ENCODE measurements around the gene MGMT.

The MGMT gene

DNA sequence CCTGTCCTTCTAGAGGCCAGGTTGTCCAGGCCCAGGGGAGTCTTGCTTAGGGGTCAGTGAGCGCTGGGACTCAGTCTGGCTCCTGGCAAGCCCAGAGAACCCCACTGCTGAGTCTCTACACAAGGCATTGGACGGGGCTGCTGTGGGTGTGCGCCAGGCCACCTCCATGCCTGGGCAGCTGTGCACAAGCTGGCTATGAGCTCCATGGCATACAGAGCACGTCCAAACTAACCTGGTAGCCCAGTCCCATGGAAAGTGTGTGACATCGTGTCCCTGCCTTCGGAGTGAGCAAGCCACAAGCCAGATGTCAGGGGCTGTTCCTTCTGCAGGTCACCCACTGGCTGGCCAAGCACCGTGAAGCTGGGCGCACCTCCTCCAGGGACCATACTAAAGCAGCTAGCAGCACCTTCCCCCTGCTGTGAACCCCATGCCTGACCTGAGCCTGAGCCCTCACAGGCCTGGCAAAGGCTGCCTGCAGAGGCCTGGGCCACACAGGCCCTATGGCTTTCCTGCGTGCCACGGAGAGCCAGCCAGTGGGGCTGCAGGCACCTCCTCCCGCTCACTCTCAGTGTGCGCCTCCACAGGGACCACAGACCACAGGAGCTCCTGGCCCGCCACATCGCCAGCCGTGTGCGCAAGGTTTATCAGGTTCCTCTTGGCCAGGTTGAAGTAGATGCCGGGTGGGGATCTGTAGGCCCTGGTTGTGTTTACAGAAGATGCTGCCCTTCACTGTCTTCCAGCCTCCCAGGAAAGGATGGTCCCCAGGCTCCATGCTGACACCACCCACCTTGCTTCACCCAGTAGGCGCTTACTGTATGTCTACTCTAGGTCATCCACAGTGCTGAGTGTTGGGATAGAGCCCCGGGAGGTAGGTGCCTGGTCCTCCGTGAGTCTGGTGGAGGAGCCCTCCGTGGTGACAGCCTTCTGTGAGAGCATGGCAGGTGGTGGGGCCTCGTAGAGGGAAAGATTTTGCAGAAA is 277.4 kb downstream of the MGMT start:
- no peak for DNase-seq

DNA sequence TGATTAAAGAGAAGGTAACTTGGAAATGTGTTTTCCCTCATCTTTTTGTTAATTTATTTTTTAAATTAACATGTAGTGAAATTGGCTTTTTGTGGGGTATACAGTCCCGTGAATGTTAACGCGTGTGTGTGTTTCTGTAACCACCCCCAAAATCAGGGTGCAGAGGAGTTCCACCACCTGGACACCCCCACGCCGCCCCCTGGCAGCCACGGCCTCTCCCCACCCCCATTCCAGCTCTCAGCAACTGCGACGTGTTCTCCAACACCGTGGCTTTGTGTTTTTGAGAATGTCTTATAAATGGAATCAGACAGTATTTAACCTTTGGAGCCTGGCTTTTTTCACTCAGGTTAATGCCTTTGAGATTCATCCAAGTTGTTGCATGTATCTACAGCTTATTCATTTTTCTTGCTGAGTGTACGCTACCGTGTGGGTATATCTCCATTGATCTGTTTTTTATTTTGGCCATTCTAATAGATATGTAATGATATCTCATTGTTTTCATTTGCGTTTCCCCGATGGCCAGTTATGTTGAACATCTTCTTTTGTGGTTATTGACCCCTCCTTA is 278.2 kb downstream of the MGMT start:
- DNase-seq = no peak

DNA sequence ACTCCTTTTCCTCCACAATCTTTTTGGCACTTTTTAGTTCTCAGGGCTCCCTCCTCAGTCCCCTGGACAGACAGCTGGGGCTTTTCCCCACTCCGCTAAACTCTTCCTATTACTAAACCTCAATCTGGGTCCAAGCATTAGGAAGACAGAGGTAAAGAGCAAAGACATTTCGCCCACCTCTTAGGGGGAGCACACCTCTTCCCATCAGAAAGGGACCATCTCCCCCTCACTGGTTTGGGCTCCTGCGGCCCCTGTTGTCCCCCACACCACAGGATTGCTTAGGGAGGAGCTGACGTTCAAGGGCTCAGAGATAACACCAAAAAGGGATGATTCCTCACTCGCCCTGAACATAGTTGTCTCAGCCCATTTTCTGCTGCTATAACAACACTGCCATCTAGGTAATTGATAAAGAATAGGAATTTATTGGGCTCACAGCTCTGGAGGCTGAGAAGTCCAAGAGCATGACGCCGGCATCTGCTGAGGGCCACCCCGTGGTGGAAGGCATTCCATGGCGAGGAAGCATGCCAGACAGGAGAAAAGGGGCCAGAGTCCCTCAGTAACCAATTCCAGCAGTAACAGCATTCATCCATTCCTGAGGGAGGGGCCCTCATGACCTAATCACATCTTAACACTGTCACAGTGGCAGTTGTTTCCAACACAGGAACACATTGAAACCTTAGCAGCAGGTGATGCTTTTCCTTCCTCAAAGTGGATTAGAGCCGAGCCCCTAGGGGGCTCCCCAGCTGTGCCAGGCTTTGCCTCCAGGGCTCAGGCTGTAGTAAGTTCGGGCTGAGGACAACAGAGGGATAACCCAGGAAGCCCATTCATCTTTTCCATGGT is 287.4 kb downstream of the MGMT start:
- DNase-seq = no peak

DNA sequence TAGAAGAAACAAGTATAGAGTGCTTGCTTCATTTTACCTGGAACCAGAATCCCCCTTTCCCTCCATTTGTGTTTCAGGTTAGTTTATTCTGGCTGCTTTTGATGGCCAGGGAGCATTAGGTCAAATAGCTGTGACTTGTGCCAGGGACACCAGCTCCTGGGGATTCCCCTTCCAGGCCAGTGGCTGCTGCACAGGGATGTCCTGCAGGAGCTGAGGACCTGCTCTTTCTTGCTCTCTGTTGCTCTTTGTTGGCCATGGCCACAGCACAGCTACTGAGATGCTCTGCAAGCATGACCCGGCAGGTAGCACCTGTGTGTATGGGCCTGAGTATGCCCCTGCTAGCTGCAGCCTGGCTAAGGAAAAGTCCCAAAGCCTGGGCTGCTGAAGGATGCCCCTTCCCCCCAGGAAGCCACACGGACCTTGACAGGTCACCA is 288.1 kb downstream of the MGMT start:
- DNase-seq = no peak

DNA sequence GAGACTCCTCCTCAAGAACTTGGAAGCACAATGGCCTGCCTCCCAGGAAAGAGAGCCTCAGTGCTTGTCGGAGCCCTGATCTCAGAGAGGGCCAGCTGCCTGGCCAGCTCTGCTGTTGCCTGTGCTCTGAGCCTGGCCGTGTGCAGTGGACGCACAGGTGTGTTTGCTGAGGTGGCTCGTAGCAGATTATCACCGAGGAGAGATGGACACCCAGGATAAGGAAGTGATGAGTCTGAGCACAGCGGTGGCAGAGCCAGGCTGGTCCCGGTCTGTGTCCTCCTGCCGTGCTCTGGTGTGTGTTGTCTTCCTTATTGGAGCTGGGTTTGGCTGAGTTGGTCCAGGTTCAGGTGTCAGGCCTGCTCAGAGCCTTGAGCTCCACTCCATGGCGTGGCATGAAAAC is 288.6 kb downstream of the MGMT start:
- DNase-seq = no peak

DNA sequence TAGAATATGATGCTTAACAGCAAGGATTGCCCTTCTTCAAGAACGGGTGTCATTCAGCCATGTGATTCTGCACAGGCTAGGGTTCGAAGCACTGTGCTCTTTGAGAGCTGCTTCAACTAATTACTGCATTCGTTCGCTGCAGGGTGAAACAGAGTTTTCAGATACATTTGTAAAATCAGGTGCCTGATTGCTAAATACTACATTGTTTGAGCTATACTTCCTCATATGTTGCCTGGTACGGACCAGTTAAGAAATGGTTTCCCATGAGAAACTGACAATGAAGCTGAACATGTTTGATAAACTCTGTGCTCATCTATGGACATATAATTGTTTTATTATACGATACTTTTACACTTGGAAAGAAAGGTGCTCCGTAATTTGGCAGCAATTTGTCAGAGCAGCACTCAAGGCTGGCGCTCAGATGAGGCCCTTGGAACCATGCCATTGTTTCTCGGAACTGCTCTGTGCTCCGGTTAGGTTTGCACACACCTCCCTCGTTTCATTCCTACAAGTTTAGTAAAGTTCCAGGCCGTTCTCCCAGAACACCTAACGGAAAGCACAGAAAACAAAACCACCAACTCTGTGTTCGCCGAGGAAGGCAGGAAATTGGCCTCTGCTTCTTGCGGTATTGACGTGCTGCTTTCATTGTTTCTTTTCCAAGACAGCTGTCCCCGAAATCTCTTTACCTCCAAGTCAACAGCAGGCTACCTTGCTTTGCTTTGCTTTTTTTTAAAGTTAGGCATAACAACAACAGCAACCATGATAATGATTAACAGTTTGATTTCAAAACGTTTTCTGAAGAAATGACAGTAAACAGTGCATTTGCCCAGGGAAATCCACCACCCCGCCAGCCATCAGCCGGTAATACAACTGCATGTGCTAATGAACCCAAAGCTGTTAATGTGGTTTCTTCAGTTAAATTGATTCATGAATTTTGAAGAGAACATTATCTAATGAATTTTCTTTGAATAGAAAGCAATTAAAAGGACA is 290.2 kb downstream of the MGMT start:
- no peak for DNase-seq

DNA sequence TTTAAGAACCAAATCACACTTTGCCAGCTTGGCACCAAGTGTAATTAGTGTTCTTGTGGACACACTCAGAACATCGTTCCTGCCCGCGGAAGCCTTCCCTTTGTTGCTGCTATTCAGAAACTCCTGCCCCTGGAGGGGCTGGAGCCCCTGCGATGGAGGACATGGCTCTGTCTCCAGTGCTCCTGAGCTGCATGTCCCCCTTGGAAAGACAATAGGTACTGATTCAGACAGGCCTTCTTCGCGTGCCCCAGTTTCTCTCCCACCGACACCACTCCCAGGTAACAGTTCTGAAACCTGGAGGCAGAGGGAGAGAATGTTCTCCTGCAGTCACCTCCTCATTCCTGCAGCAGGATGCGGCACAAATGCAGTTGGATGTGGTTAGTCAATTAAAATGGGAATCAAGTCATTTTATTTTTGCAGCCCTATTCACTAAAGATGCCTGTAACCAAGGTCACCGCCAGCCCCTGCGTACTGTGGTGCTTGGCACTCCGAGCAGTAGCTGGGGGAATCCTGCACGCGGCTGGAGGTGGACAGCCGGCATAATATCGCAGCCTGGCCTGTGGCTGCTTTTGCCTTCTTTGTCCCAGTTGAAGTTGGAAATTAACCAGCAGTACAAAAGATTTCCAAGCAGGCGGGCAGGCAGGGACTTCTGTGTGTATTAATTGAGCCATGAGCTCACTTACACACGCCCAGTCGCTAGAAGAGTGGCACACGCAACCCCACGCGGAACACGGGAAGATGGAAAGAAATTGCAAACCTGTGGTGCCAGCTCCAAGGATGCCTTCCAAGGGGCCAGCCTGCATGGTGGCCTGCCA is 291.4 kb downstream of the MGMT start:
- DNase-seq = no peak

DNA sequence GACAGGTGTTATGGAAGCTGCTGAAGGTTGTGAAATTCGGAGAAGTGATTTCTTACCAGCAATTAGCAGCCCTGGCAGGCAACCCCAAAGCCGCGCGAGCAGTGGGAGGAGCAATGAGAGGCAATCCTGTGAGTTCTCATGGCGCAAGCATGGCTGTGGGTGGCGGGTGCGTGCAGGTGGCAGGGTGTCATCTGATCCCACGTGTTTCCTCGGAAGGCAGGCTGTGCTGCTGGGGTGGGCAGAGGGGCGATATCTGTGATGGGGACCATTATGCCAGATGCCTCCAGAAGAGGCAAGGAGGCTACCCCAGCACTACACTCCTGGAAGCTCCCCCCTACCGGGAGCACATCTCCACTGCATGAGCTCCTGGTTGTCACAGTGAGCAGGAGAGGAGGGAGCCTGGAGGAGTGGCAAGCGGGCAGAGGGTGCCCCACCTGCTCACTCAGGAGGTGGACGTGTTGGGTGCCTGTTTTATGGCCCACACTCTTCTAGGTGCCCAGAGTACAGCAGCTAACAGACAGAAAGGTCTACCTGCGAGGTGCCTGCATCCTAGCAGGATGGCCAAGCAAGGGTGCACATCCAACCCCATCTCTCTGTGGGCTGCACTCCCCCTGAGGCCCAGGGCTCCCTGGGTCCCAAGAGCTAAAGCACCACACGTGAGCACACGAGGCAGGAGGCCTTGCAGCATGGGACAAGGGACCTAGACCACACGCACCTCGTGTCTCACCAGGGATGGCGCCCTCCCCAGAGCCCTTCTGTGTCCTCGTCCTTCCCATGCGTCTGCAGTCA is 292.4 kb downstream of the MGMT start:
- DNase-seq = no peak

DNA sequence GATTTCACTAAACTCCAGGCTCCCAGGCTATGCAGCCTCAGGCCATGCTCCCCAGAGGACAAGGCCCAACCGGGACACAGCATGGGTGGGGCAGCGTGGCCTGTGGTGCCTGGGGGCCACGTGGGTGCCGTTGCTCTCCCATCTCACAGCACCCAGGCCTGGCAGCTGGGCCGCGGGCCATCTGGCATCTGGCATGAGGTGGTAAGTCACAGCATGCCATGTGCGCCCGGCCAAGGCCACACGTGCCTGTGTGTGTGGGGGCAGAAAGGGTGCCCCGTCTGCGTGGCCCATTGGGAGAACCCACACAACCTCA is 292.9 kb downstream of the MGMT start:
- no peak for DNase-seq

DNA sequence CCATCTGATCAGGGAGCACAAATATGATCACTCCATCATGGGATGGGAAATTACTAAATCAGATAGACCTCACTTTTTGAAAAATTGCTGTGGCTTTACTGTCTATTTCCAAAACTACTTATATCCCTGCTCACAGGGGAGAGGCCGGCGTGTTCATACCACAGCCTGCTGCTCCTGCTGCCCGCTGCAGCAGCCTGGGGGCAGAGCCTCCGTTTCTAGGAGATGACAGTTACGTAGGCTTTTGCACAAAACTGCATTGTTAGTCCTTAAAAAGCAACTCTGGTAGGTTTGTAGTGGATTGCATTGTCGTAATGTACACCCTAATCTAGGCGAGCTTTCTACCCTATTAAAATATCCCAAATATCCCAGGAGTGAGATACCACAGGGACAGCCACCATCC is 293.4 kb downstream of the MGMT start:
- no peak for DNase-seq

DNA sequence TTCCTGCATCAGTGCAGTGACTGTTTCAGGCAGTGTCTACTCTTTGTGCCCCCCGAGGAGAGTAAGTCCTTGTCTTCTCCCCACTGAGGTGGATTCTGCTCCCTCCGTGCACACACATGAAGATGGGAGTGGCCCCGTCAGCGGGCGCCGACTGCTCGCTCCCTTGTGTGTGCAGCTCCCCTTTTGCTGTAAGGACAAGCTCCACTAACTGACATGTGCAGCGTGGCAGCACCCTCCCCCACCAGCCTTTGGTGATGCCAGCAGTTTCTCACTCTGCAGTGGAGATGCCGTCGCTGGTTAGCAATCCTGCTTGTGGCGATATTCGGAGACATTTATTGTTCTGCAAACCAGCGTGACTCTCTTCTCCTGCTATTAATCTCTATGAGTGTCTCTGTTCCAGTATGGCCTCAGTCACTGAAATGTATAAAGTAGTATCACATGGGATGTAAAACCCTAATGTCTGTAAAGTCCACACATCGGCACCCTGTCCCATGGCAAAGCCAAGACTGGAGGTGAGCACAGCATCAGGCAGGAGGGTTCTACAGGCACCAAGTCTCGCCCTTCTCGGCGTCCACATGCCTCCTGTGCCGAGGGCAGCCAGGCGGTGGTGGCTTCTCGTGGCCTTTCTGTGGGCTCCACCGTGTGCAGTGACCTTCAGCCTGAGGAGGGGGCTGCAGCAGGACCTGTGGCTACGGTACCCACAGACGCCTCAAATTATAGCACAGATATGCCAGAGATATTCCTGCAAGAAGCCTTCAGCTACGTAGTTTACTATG is 294.3 kb downstream of the MGMT start:
- DNase-seq = no peak

DNA sequence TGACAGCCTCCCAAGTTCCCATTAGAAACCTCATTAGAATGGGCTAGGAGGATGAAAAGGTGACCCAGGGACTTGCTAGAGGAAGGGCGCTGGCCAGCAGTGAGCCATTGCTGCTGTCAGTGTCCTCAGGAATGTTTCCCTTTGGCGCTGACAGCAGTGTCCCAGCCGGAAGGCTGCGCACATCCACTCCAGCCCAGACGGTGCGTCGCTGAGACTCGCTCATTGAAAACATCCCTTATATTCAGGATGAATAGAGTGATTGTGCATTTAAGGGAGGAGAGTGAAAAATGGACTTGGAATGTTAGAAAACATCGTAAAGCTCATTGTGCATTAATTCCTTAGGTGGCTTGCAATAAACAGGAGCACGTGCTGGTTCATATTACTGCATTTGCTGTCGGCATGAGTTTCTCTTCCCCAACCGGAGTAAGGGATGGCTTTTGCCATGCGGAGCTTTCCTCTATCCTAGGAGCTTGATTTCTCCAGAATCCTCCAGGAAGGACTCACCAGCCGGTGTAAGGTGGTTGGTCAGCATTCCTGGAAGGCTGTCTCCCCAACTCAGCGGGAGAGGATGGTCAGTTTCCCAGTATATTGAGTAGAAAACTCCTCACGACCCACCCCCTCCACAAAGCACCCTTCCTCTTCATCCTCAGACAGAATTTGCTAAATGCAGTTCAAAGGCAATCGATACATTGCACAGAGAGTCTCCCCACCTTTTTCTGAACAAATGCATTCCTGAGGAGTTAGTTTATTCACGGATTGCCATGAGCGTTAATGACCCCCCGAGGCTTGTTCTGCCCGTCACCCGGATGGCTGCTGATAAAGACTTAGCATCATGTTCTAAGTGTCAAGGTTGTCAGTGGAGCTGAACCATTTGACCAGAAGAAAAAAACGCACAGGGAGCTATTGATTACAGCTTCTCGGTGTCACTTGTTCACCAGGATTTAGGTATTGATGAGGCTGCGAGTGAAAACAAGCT is 295.2 kb downstream of the MGMT start:
- DNase-seq = no peak

DNA sequence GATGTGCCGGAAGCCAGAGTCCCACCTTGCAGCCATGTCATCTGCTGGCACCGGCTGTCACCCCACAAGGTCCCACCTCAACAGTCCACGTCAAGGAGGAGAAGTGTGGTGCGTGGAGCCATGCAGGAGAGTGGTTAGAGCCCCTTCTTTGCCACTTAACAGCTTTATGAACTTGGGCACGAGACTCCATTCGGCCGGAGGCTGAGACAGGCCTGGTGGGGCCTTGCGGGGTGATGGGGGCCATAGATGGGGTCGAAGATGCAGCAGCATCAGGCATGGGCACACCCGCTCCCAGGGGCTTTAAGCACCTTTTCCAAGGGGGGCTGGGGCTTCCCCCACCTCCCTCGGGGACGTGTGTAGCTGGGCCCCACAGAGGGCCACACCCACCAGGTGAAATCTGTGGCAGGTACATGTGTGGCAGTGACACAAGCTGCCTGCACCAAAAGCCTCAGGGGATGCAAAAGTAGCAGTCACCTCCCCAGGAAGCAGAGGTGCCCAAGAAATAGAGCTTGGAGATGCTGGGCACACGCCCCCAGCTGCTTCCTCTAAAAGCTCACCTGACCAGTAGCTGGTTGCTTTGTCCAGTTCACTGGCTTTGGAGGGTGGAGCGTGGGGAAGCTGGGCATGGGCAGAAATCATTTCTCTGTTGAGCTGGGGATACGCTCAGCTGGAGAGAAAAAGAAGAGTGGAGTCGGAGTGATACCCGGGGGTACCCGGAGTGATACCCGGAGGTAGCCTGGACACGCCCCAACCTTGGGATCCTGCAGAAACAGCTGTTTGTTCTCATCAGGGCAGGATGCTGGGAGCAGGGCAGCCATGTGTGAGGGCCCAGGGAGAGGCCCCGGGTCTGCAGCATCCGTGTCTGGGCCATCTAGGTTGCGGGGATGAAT is 297.2 kb downstream of the MGMT start:
- DNase-seq = no peak

DNA sequence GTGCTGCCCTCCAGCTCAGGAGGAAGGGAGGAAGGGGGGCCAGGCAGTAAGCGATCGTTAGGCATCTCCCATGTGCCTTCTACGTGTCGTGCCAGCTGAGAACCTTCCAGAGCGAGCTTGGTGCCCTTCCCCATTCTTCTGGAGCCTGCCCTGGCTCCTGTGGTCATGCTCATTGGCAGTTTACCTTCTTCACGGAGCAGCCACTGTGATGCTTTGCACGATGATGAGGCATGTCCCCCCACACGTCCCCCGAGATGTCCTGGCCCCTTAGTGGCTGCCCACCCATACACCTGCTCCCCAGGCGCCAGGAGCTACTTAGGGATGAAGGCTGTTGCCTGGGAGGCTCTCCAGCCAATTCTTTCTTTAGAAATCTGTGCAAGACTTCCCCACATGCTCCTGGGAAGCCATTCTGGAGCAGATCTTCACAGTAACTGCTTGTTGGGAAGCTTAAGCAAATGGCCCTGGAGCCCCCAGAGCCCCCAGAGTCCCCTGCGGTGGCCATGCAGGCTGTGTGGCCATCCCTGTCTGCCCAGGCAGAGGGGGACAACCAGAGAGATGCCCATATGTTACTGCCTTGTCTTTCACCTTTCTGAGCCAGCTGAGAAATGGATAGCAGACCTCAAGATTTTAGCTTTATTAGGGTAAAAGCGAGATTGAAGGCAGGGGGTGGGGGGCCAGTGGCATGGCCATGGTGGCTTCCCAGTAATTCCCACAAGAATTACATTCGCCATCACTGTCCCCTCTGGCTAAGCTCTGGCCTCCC is 298.0 kb downstream of the MGMT start:
- DNase-seq = no peak

DNA sequence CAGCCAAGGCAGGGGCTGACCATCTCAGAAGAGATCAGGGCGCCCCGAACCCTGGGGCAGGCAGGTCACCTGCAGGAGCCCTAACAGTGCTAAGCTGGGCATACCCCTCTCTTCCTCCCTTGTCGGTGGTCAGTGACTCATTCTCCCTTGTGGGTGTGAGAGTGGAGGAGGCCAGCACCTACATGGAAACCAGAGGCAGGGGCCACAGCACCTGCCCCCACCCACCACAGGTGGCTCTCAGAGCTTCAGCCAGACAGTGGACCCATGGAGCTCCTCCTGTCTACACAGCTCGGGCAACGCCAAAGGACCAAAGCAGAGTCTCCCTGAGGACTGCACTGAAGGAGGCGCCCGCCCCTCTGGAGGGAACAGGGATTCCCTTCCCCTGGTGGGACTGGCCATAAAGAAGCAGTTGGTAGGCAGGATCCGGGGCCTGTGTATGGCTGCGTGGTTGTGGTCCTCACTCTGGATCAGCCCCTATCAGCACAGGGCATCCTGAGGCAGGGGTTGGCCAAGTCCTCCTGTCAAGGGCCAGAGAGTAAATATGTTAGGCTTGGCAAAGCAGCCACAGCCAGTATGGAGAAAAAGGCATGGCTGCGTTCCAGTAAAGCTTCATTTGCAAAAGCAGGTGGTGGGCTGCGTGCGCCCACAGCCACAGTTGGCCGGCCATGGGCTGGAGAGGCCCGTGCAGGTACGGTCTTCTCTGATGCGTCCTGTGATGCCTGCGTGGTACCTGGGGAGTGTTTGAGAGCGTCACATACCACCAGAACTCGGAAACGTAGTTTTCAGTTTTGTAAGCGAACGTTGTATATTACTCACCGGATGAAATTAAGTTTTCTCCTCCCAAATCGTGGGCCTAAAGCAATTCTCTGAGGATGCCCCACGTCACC is 298.9 kb downstream of the MGMT start:
- no peak for DNase-seq
